Thyroid gland (tissue), 4 donors: Measurements from ENCODE around the gene EIF3D. TPM values are rescaled to one million over a fixed set of nuclear protein-coding genes. Genes with fewer than 3 reads are reported as not detected.

Experiments used
- DNase-seq, 2 donors: peaks; one replicate each; pipeline ENCODE4 v3.0.0-alpha.2; 2019
- H3K27ac ChIP-seq, 3 donors: fragments of 200-600 bp; sonication (generic); 1 replicate in 2 of 3; 2 replicates in 1 of 3; pipeline ENCODE4 v1.5.1; 2016 to 2019; ENCODE audit warnings: mild to moderate bottlenecking in 1 of 3, moderate library complexity in 1 of 3
- H3K27me3 ChIP-seq: fragments of 200-600 bp; sonication (generic); one replicate; pipeline ENCODE4 v1.5.1; 2019
- H3K36me3 ChIP-seq, 2 donors: fragments of 200-600 bp; sonication (generic); one replicate each; pipeline ENCODE4 v1.5.1; 2016 to 2019
- H3K4me1 ChIP-seq, 2 donors: fragments of 200-600 bp; sonication (generic); one replicate each; pipeline ENCODE4 v1.5.1; 2017 to 2019
- H3K4me3 ChIP-seq, 3 donors: fragments of 200-600 bp; sonication (generic); replicated peaks in 1 of 3; 1 replicate in 2 of 3; 2 replicates in 1 of 3; pipeline ENCODE4 v1.5.1; 2016; ENCODE audit warnings: mild to moderate bottlenecking in 1 of 3
- H3K9me3 ChIP-seq: fragments of 200-600 bp; sonication (generic); one replicate; pipeline ENCODE4 v1.5.1; 2017
- CTCF ChIP-seq, 6 experiments: fragments of 200-600 bp in 3 of 6; fragments of 450-650 bp in 3 of 6; sonication (generic) in 3 of 6; IDR thresholded peaks; one replicate each; pipeline ENCODE4 v1.5.1; 2016 to 2019; ENCODE audit warnings: antibody characterized with exemption in 6 of 6, mild to moderate bottlenecking in 2 of 6, inconsistent platforms in 1 of 6, moderate library complexity in 1 of 6
- POLR2A ChIP-seq, 2 donors: fragments of 450-650 bp; IDR thresholded peaks; one replicate each; pipeline ENCODE4 v1.6.1; 2017; ENCODE audit warnings: antibody characterized with exemption in 2 of 2, mild to moderate bottlenecking in 2 of 2, moderate library complexity in 1 of 2
- WGBS, 2 donors: methylation state at CpG; one replicate each; pipeline ENCODE4 v1.1.5; 2017; 5-methylcytosine and 5-hydroxymethylcytosine counted together
- intact Hi-C: fragments of 100-400 bp; cut with DNase I; formaldehyde crosslinking; loops from one replicate; pipeline ENCODE4 v1.15.1; 2023
- total RNA-seq, 4 donors: library from RNA; depleted of rRNA; stranded (reverse); fragments of >200 nt; gene quantifications; one replicate each; pipeline ENCODE4 v1.2.3, GENCODE V29; 2016

The EIF3D gene
- total RNA-seq, 4 donors from 2014 or later = 213 to 427 (median 309) TPM

GRCh38 chr22:36565159-36565507, 36.2 kb upstream of the EIF3D start:
- Histone ChIP-seq H3K4me1 (no peaks in the 10 kb centered on the region), H3K4me3 (no peak overlapping the region), H3K36me3 (no peaks in the 10 kb centered on the region), H3K27me3 (no peaks in the 10 kb centered on the region), H3K27ac (no peak overlapping the region), H3K9me3 (no peaks in the 10 kb centered on the region)
- no peak for DNase-seq
- no peak for TF ChIP-seq CTCF (IDR thresholded peaks at IDR 0.05)
- TF ChIP-seq POLR2A (IDR thresholded peaks at IDR 0.05) = no peak
- WGBS, 2 donors = 91% methylated on average over 5 of the region's 5 CpGs
- intact Hi-C loops = no loop called here

GRCh38 chr22:36564422-36565158, 35.6 kb upstream of the EIF3D start:
- intact Hi-C loops = no loop called here
- no peak for TF ChIP-seq CTCF (IDR thresholded peaks at IDR 0.05)
- TF ChIP-seq POLR2A (IDR thresholded peaks at IDR 0.05) = no peak
- DNase-seq = no peak
- no peaks in the 10 kb centered on the region for H3K9me3 ChIP-seq
- H3K27me3 ChIP-seq = no peaks in the 10 kb centered on the region
- H3K4me3 ChIP-seq = no peak overlapping the region
- no peaks in the 10 kb centered on the region for H3K4me1 ChIP-seq
- no peak overlapping the region for H3K27ac ChIP-seq
- H3K36me3 ChIP-seq = no peaks in the 10 kb centered on the region
- WGBS, 2 donors = 75 to 83% methylated on average over 44 to 48 of the region's 48 CpGs

- DNase-seq = no peak
- no peaks in the 10 kb centered on the region for H3K27me3 ChIP-seq
- no peak overlapping the region for H3K27ac ChIP-seq
- intact Hi-C loops = no loop called here
- no peaks in the 10 kb centered on the region for H3K36me3 ChIP-seq
- H3K9me3 ChIP-seq = no peaks in the 10 kb centered on the region
- H3K4me1 ChIP-seq = no peaks in the 10 kb centered on the region
- 43 to 56% methylated on average over 5 of the region's 5 CpGs for WGBS, 2 donors
- H3K4me3 ChIP-seq = no peak overlapping the region
- TF ChIP-seq POLR2A (IDR thresholded peaks at IDR 0.05) (no peak), CTCF (IDR thresholded peaks at IDR 0.05) (no peak)
Measured at GRCh38 chr22:36563898-36564297, 34.9 kb upstream of the EIF3D start.

DNA sequence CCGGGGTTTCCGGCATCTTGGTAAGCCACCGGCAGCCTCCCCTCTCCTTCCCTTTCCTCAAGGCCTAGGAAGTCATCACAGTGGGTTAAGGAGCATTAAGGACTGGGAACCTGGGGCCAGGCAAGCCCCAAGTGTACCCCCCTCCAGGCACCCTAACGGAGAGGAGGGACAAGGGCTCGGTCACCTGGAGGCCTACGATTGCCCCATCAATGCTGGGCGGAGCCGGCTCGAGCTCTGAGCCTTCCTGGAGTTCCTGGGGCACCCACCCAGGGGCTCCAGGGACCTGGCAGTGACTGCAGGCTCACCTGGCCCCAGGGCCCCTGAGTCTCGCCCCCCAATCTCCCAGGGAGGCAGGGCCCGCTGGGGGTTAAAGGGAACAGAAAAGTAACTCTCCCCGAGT, 34.5 kb upstream of the EIF3D start:
- TF ChIP-seq POLR2A (IDR thresholded peaks at IDR 0.05) (no peak), CTCF (IDR thresholded peaks at IDR 0.05) (no peak)
- Histone ChIP-seq H3K27me3 (no peaks in the 10 kb centered on the region), H3K4me1 (no peaks in the 10 kb centered on the region), H3K27ac (no peak overlapping the region), H3K9me3 (no peaks in the 10 kb centered on the region), H3K4me3 (no peak overlapping the region), H3K36me3 (no peaks in the 10 kb centered on the region)
- no peak for DNase-seq
- WGBS, 2 donors = 52 to 59% methylated on average over 7 to 11 of the region's 12 CpGs
- intact Hi-C loops = no loop called here

DNA sequence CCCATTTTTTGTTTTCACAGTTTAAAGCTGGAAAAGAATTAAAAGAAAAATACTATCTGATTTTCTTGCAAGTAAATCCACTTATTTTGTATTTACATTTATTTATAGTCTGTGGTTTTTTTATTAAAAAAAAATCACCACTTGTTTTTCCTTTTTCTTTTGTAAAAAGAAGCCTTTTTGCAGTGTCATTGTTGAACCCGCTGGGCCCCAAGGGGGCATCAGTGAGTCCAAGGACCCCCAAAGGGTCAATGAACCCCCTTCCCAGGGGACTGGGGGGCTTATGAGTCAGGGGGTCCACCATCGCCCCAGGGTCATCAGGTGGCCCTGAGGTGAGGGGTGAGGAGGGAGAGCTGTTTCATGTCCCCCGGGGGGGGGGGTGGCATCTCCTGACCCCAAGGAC, 34.0 kb upstream of the EIF3D start:
- 71 to 83% methylated on average over 2 of the region's 3 CpGs for WGBS, 2 donors
- intact Hi-C loops = no loop called here

More for the DNA sequence above, 34.0 kb upstream of the EIF3D start:
- Histone ChIP-seq H3K4me3 (no peak overlapping the region), H3K27ac (no peak overlapping the region), H3K9me3 (no peaks in the 10 kb centered on the region), H3K27me3 (no peaks in the 10 kb centered on the region), H3K4me1 (no peaks in the 10 kb centered on the region), H3K36me3 (no peaks in the 10 kb centered on the region)
- no peak for DNase-seq
- TF ChIP-seq POLR2A (IDR thresholded peaks at IDR 0.05) = no peak
- TF ChIP-seq CTCF (IDR thresholded peaks at IDR 0.05) = no peak
